Measurements from ENCODE around the gene SHROOM3.

DNA sequence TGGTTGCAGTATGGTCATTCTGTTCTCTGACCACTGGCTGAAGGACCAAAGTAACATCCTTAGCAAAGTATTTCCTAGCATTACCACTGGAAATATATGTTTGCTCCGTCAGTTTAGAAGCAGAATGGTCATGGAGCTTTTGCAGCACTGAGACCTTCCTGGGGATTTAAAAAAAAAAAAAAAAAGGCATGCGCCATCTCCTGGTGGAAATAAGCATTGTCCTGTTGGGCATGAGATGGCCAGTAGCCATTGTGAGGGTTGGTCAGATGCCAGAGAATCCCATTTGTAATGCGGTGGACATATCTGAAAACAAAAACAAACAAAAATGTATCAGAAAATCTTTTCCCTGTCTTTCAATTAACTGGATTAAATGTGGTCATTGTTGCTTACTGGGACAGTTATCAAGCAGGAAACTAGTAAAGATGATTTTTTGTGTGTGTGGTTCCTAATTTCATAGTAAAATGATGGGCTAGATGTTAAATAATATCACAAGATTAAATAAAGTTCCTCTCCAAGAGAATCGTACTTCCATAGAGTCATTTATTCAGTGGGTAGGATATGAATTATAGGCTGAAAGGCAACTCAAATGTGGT is 323.4 kb downstream of the SHROOM3 start:
- peak; percentile 13 to 73 (median 64) for TF ChIP-seq CTCF (IDR thresholded peaks at IDR 0.05)
- TF ChIP-seq POLR2A (IDR thresholded peaks at IDR 0.05) = no peak

Data from Peyer's patch (tissue), 4 donors.